Measurements from ENCODE around the gene CDAN1.

Gene CDAN1

GRCh38 chr15:42731461-42731860 lies 5.5 kb downstream of the CDAN1 start:
- Histone ChIP-seq H3K4me3 (no peak overlapping the region), H3K27ac (no peak overlapping the region)
- no peak for TF ChIP-seq CTCF (IDR thresholded peaks at IDR 0.05)
- no peak for DNase-seq (ENCODE audit: low spot score)

GRCh38 chr15:42730536-42730935 lies 6.4 kb downstream of the CDAN1 start:
- no peak for DNase-seq (ENCODE audit: low spot score)
- TF ChIP-seq CTCF (IDR thresholded peaks at IDR 0.05): no peak
- Histone ChIP-seq H3K4me3 (no peak overlapping the region), H3K27ac (no peak overlapping the region)

- no peak for TF ChIP-seq CTCF (IDR thresholded peaks at IDR 0.05)
- Histone ChIP-seq H3K4me3 (no peak overlapping the region), H3K27ac (no peak overlapping the region)
- no peak for DNase-seq (ENCODE audit: low spot score)
Measured at GRCh38 chr15:42730135-42730534, 6.8 kb downstream of the CDAN1 start.

GRCh38 chr15:42729409-42729808 lies 7.5 kb downstream of the CDAN1 start:
- no peak for TF ChIP-seq CTCF (IDR thresholded peaks at IDR 0.05)
- DNase-seq (ENCODE audit: low spot score): no peak
- no peak overlapping the region for H3K4me3 ChIP-seq

GRCh38 chr15:42728972-42729371 lies 8.0 kb downstream of the CDAN1 start:
- DNase-seq (ENCODE audit: low spot score): no peak
- no peak overlapping the region for H3K4me3 ChIP-seq
- H3K27ac ChIP-seq: peak overlapping the region in 1 of 2 donors; percentile 7
- TF ChIP-seq CTCF (IDR thresholded peaks at IDR 0.05): no peak

More at GRCh38 chr15:42729409-42729808, 7.5 kb downstream of the CDAN1 start:
- no peak overlapping the region for H3K27ac ChIP-seq

- no peak for TF ChIP-seq CTCF (IDR thresholded peaks at IDR 0.05)
- DNase-seq (ENCODE audit: low spot score): no peak
- H3K27ac ChIP-seq: no peak overlapping the region
- no peak overlapping the region for H3K4me3 ChIP-seq
Measured at GRCh38 chr15:42728560-42728959, 8.4 kb downstream of the CDAN1 start.

GRCh38 chr15:42727750-42728381 lies 9.1 kb downstream of the CDAN1 start:
- DNase-seq (ENCODE audit: low spot score): no peak
- no peak for TF ChIP-seq CTCF (IDR thresholded peaks at IDR 0.05)
- no peak overlapping the region for H3K27ac ChIP-seq
- no peak overlapping the region for H3K4me3 ChIP-seq
